Measurements from ENCODE around the gene VAMP1. TPM values are rescaled to one million over a fixed set of nuclear protein-coding genes. Genes with fewer than 3 reads are reported as not detected.

The VAMP1 gene
- total and polyA plus RNA-seq, 2 donors (not counting 3 experiments of a cell fraction or from before 2014, with no cell fraction given) = 7.0 to 9.0 TPM

DNA sequence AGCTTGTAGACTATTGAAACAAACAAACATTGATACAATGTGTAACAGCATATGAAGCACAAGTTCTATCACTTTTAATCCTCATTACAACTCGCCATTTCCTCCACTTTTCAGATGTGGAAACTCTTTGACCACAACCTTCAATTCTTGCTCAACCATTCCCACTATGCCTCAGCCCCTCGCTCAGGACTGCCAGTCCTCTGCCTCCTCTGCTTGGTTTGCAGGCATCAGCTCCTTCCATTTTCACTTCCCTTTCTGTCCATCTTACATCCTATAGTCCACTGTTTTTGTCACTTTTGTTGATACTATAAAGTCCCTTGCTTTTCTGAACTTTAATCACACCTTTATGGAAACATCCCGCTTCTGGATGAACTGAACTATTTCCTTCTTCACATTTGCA lies 53.9 kb downstream of the VAMP1 start:
- Histone ChIP-seq H3K4me2 (ENCODE audit: insufficient read depth, low read length) (no peak overlapping the region), H3K79me2 (ENCODE audit: control insufficient read depth, insufficient read depth, low read length) (no peaks in the 10 kb centered on the region), H3K36me3 (ENCODE audit: control insufficient read depth in 2 of 2, extremely low read depth in 1 of 2, insufficient read depth in 2 of 2, low read length in 2 of 2) (no peaks in the 10 kb centered on the region), H3K4me1 (ENCODE audit: control insufficient read depth, extremely low read depth, insufficient read depth, low read length) (no peaks in the 10 kb centered on the region), H3K9ac (replicated peaks; ENCODE audit: extremely low read depth, insufficient read depth, low read length) (no peak overlapping the region), H2AFZ (ENCODE audit: low read depth, low read length) (no peak overlapping the region), H3K4me3 (replicated peaks in 1 of 3; ENCODE audit: insufficient read depth in 1 of 3, low read depth in 1 of 3, low read length in 3 of 3) (no peak overlapping the region), H3K27ac (ENCODE audit: insufficient read depth, low read depth, low read length) (no peak overlapping the region), H3K9me3 (replicated peaks; ENCODE audit: control insufficient read depth, insufficient read depth, low read length) (no peaks in the 10 kb centered on the region), H3K27me3 (ENCODE audit: control insufficient read depth in 2 of 2, insufficient read depth in 2 of 2, low read length in 2 of 2) (no peaks in the 10 kb centered on the region), H4K20me1 (replicated peaks; ENCODE audit: control insufficient read depth, extremely low read depth, insufficient read depth, low read length) (no peaks in the 10 kb centered on the region), H3K9me1 (replicated peaks; ENCODE audit: control insufficient read depth, extremely low read depth, insufficient read depth, low read length) (no peaks in the 10 kb centered on the region)
- no TSS peak for BruUV-seq (replicated peaks)
- DNase-seq (ENCODE audit: low read depth, low spot score) = no peak
- dilution Hi-C loops (cut with MboI; ENCODE audit: extremely low pct_ligation_motif_present, low sequenced_read_pairs) = no loop called here
- TF ChIP-seq FOS (IDR thresholded peaks at IDR 0.05; ENCODE audit: borderline replicate concordance, insufficient read depth, low read length) = no peak
- no peak for TF ChIP-seq MYC (IDR thresholded peaks at IDR 0.05; ENCODE audit: low read depth, low read length)
- no peak for TF ChIP-seq CTCF (IDR thresholded peaks at IDR 0.05; ENCODE audit: extremely low read depth in 1 of 2, insufficient read depth in 1 of 2, low read depth in 1 of 2, low read length in 2 of 2)
- no peak for TF ChIP-seq POLR2A (IDR thresholded peaks at IDR 0.05; ENCODE audit: low read depth, low read length)
- no peak for TF ChIP-seq JUN (IDR thresholded peaks at IDR 0.05; ENCODE audit: borderline replicate concordance, insufficient read depth, insufficient read length, low read depth)
- TF ChIP-seq EZH2 (IDR thresholded peaks at IDR 0.05; ENCODE audit: borderline replicate concordance, low read depth, low read length, severe bottlenecking) = no peak
- no peak for TF ChIP-seq POLR2AphosphoS5 (IDR thresholded peaks at IDR 0.05; ENCODE audit: insufficient read depth, low read depth, low read length)
- no peak for TF ChIP-seq GATA2 (IDR thresholded peaks at IDR 0.05; ENCODE audit: insufficient read depth, insufficient read length, low read depth, low read length)
- TF ChIP-seq, protein P1, sequence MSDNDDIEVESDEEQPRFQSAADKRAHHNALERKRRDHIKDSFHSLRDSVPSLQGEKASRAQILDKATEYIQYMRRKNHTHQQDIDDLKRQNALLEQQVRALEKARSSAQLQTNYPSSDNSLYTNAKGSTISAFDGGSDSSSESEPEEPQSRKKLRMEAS (IDR thresholded peaks at IDR 0.05; ENCODE audit: insufficient read depth, insufficient read length) = no peak
- ChIA-PET POLR2A (no interaction called here), CTCF (no interaction called here)
- no peak for FAIRE-seq
- intact Hi-C loops (cut with micrococcal nuclease) = no loop called here

Other genes with a start within 250 kb of the VAMP1 start
- 0.48 TPM in 1 of 2 replicates, not detected in the other for gene PLEKHG6, start 160.0 kb downstream of the VAMP1 start, total RNA-seq
- gene PLEKHG6, start 160.0 kb downstream of the VAMP1 start, polyA plus RNA-seq = 0.11 and 0.12 TPM in 2 replicates
- 84.0 and 98.2 TPM in 2 replicates for gene TNFRSF1A, start 128.6 kb downstream of the VAMP1 start, total RNA-seq
- gene TNFRSF1A, start 128.6 kb downstream of the VAMP1 start, polyA plus RNA-seq = 86.5 and 92.9 TPM in 2 replicates
- gene SCNN1A, start 95.1 kb downstream of the VAMP1 start, total RNA-seq = 0.18 TPM in 1 of 2 replicates, not detected in the other
- gene SCNN1A, start 95.1 kb downstream of the VAMP1 start, polyA plus RNA-seq = 0.12 and 0.14 TPM in 2 replicates
- gene LTBR, start 86.5 kb downstream of the VAMP1 start, total RNA-seq = 84.1 and 102 TPM in 2 replicates
- 70.7 and 82.2 TPM in 2 replicates for gene LTBR, start 86.5 kb downstream of the VAMP1 start, polyA plus RNA-seq
- not detected in 2 replicates for gene CD27, start 25.7 kb downstream of the VAMP1 start, total RNA-seq
- not detected in 2 replicates for gene CD27, start 25.7 kb downstream of the VAMP1 start, polyA plus RNA-seq
- gene TAPBPL, start 18.6 kb downstream of the VAMP1 start, total RNA-seq = 9.9 and 11.7 TPM in 2 replicates
- gene TAPBPL, start 18.6 kb downstream of the VAMP1 start, polyA plus RNA-seq = 28.6 and 33.6 TPM in 2 replicates
- 267 and 273 TPM in 2 replicates for gene MRPL51, start 22.6 kb upstream of the VAMP1 start, total RNA-seq
- gene MRPL51, start 22.6 kb upstream of the VAMP1 start, polyA plus RNA-seq = 84.5 and 147 TPM in 2 replicates
- 77.3 and 90.1 TPM in 2 replicates for gene NCAPD2, start 23.4 kb upstream of the VAMP1 start, total RNA-seq
- gene NCAPD2, start 23.4 kb upstream of the VAMP1 start, polyA plus RNA-seq = 33.6 and 41.8 TPM in 2 replicates
- gene GAPDH, start 63.8 kb upstream of the VAMP1 start, total RNA-seq = 4,245 and 4,648 TPM in 2 replicates
- gene GAPDH, start 63.8 kb upstream of the VAMP1 start, polyA plus RNA-seq = 8,748 and 10,370 TPM in 2 replicates
- gene IFFO1, start 85.4 kb upstream of the VAMP1 start, total RNA-seq = 26.4 and 27.7 TPM in 2 replicates
- gene IFFO1, start 85.4 kb upstream of the VAMP1 start, polyA plus RNA-seq = 41.0 and 41.2 TPM in 2 replicates
- gene NOP2, start 97.6 kb upstream of the VAMP1 start, total RNA-seq = 58.5 and 63.6 TPM in 2 replicates
- 17.8 and 26.3 TPM in 2 replicates for gene NOP2, start 97.6 kb upstream of the VAMP1 start, polyA plus RNA-seq
- gene CHD4, start 136.7 kb upstream of the VAMP1 start, total RNA-seq = 192 and 216 TPM in 2 replicates
- gene CHD4, start 136.7 kb upstream of the VAMP1 start, polyA plus RNA-seq = 119 and 127 TPM in 2 replicates
- not detected in 2 replicates for gene LPAR5, start 165.3 kb upstream of the VAMP1 start, total RNA-seq
- 0.23 and 0.41 TPM in 2 replicates for gene LPAR5, start 165.3 kb upstream of the VAMP1 start, polyA plus RNA-seq
- 0.97 and 1.3 TPM in 2 replicates for gene ACRBP, start 176.8 kb upstream of the VAMP1 start, total RNA-seq
- 5.5 and 5.7 TPM in 2 replicates for gene ACRBP, start 176.8 kb upstream of the VAMP1 start, polyA plus RNA-seq
- gene ING4, start 192.4 kb upstream of the VAMP1 start, total RNA-seq = 26.3 and 34.7 TPM in 2 replicates
- gene ING4, start 192.4 kb upstream of the VAMP1 start, polyA plus RNA-seq = 49.6 and 52.0 TPM in 2 replicates
- 52.8 and 58.5 TPM in 2 replicates for gene ZNF384, start 218.7 kb upstream of the VAMP1 start, total RNA-seq
- 58.3 and 67.5 TPM in 2 replicates for gene ZNF384, start 218.7 kb upstream of the VAMP1 start, polyA plus RNA-seq
- gene PIANP, start 230.1 kb upstream of the VAMP1 start, total RNA-seq = 0.14 and 0.55 TPM in 2 replicates
- 0.08 and 0.10 TPM in 2 replicates for gene PIANP, start 230.1 kb upstream of the VAMP1 start, polyA plus RNA-seq

All from endothelial cell of umbilical vein (primary cell).